Measurements from ENCODE around the gene PPARG.
"Not testable (repeated sequence)": the region's sequence is repeated elsewhere in the genome, so short reads cannot be mapped to it uniquely, and the experiment has no call there.

The PPARG gene

GRCh38 chr3:12288182-12289129, at the start of gene PPARG:
Gene PPARG, plus strand, starts transcription at chr3:12289070. Its CDS starts 90,642 bp downstream, at chr3:12379712.
- DNase-seq = no peak

- no peak for DNase-seq
Measured at GRCh38 chr3:12239301-12239700, 49.6 kb upstream of the PPARG start.

- DNase-seq = no peak
Measured at GRCh38 chr3:12242772-12243171, 46.1 kb upstream of the PPARG start.

- no peak for DNase-seq
Measured at GRCh38 chr3:12246497-12247163, 42.2 kb upstream of the PPARG start.

DNA sequence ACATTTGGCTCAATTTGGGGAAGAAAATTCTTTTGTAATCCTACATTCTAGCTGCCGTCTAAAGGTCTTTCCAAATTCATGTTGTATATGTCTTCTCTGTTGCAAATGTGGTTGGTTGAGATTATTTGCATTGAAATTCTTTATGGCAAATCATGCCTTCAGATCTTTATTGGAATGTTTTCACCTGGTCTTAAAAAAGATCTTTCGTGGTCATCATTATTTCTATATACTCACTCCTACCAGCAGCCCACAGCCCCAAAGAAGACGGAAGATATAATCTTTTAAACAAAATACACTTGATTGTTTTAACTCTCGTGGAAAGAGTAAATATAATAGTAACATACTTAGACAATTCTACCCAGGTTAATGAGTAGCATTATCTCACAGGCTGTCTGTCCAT, 41.5 kb upstream of the PPARG start:
- DNase-seq = no peak

GRCh38 chr3:12249519-12249918, 39.4 kb upstream of the PPARG start:
- DNase-seq = no peak

- no peak for DNase-seq
Measured at GRCh38 chr3:12252889-12253288, 36.0 kb upstream of the PPARG start.

DNA sequence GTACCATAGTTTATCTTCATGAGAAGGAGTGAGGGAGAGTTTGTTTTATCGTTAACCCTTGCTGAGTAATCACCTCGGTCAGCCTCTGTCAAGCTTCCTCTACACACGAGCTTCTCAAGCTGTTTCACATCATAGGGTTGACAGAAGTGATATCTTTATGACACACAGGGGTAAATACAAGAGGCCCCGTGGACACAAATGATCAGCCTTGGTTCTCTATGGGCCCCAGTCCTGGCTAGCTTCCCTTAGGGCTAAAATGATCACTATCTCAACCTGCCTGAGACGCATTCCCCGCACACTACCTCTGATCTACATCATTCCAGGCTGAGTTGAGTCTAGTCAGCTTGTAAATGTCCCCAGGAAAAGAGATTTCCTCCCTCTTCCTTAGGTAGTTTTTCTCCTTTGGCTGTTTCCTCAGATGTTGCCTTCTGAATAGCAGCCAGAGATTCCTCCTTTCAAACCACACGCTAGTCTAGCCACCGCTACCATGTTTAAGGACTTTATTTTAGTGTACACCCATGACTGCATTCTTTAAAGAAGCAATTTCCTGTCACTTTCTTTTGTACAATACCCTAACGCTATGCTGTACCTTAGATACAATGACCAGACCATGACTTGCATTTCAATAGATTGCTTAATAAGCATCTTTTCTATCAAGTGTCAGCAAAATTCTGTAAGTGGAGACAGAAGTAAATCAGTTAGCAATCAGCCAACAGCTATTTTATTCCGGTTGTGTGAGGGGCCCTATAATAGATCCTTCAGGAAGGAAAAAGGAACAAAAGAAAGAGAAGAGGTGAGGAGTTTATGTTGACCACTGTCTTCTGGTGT, 35.1 kb upstream of the PPARG start:
- DNase-seq = no peak

DNA sequence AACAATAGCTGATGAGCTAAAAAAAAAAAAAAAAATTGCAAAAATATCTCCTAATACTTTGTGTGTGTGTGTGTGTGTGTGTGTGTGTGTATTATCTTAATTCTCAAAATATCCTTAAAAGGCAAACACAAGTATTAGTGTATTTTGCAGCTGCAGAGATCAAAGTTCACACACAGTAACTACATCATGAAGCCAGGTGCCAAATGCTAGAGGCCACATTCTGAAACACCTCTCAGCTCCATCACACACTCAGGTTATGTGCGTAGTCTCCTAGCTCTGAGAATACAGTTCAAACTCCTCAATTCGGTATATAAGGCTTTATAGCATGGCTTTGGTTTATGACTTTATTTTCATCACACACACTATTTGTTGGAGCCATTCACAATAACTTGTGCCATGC, 33.5 kb upstream of the PPARG start:
- DNase-seq = no peak

DNA sequence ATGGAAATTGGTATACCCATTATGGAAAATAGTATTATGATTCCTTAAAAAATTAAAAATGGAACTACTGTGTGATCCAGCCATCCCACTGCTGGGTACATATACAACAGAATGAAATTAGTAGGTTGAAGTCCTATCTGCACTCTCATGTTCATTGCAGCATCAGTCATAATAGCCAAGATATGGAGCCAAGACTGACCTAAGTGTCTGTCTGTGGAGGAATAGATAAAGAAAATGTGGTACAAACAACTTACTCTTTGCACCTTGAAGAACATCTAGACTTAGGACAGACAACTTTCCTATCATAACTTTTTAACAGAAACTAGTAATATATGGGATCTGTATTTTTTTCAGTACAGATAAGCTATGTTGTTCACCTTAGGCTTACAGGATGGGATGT, 30.0 kb upstream of the PPARG start:
- no peak for DNase-seq

DNA sequence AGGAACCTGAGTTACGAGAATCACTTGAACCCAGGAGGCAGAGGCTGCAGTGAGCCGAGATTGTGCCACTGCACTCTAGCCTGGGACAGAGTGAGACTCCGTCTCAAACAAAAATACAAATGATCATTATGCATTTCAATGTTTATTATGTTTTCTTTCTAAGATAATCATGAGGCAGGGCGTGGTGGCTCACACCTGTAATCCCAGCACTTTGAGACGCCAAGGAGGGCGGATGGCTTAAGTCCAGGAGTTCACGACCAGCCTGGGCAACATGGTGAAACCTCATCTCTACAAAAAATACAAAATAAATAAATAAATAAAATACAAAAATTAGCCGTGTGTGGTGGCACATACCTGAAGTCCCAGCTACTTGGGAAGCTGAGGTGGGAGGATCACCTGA, 26.7 kb upstream of the PPARG start:
- not testable (repeated sequence) for DNase-seq

GRCh38 chr3:12265508-12265907, 23.4 kb upstream of the PPARG start:
- DNase-seq = no peak

GRCh38 chr3:12266038-12266437, 22.8 kb upstream of the PPARG start:
- no peak for DNase-seq

DNA sequence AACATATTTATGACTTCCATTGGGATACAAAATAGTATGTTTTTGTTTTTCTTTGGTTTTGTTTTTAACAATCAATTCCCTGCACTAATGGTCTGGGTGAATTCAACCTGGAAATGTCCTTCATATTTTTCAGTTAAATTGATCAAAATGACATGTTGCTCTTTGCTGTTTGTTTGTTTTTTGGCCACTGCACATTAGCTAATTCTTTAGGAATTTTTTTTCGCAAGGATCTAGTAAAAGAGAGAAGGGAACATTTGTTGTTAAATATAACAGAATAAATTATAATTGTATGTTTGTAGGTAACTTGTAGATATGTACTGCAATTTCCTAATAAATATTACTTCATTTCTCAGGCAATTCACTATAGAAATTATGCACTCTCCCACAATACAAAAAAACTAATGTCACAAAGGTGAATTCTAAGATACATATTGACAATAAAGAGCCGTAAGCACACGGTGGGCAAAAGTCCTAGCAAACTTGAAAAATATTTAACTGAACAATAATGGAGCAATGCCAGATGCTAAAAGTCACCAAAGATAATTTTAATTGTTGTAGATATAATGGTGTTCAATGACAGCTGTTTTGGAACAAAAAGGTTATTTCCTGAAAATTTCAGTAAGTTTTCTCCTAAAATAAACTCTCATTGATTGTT, 21.4 kb upstream of the PPARG start:
- DNase-seq = no peak

GRCh38 chr3:12268049-12268735, 20.7 kb upstream of the PPARG start:
- no peak for DNase-seq

DNA sequence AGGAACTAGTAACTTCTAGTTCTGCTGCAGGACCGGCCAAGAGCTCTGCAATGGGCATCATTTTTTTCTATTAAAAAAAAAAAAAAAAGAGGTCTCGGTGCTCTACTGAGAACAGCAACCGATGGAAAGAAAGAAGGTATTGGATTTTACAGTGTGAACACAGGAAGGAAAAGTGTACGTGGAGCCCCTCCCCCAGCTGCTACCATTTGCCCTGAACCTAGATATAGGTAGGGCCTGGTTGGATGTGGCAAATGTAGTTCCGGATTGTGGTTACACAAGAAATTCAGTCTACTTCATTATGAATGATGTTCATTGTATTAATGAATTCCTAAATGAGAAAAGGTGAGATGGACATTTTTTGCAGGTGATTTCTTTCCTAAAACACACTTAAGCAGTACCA, 17.9 kb upstream of the PPARG start:
- no peak for DNase-seq

DNA sequence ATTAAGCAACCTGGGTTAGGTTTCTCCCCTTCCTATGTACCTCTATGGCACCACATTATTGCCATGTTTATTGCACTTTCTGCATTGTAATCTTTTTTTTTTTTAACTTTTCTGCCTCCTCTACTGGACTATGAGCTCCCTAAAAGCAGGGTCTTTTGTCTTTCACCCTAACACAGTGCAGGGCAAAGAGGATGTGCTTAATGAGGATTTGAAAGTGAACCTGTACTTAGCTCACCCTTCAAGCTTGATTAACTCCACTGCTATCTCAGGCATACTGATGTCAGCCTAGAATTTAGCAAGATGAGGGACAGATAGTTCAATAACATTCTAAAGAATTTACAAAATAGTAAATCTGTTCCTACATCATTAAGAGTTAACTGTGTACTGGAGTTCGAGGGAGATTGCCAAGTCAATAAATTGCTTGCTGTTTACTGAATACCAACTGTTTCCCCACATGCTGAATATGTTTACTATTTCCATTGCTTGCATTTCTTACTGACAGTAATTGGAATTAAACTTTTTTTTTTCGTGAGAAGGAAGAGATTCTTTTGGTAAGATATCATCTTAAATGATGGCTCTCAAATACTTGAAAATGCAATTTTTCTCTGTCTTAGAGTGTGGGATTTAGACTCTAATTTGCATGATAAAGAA, 15.7 kb upstream of the PPARG start:
- DNase-seq = no peak

GRCh38 chr3:12275974-12276650, 12.8 kb upstream of the PPARG start:
- no peak for DNase-seq

GRCh38 chr3:12276827-12277226, 12.0 kb upstream of the PPARG start:
- not testable (repeated sequence) for DNase-seq

DNA sequence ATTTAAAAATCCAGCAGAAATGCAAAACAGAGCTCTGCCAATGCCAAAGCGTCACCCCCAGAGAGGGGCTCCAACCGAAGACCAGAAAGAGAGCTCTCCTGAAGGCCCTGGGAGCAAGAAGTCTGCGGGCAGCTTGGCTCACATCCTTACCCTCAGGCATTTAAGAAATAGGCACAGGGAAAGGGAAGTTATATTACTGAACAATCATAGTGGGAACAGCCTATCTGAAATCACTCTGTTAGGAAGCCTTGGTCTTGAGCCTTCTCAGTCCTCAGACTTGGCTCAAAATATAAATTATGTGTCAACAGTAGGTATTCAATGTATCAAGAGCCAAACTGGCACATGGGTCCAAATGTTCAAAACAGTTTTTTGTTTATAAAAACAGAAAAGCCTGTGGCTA, 10.3 kb upstream of the PPARG start:
- DNase-seq = no peak

Measured in SW 1271 (cell line).